Stimulated activated CD8-positive, alpha-beta memory T cell treated with anti-CD3 and anti-CD28 coated beads, Interleukin-4, amount 100 ng/mL, for 48 hours (primary cell): ENCODE results near the gene SUPT20H.

Source experiments
- DNase-seq: peaks from one replicate; pipeline ENCODE4 v3.0.0-alpha.2; 2020

Gene SUPT20H

DNA sequence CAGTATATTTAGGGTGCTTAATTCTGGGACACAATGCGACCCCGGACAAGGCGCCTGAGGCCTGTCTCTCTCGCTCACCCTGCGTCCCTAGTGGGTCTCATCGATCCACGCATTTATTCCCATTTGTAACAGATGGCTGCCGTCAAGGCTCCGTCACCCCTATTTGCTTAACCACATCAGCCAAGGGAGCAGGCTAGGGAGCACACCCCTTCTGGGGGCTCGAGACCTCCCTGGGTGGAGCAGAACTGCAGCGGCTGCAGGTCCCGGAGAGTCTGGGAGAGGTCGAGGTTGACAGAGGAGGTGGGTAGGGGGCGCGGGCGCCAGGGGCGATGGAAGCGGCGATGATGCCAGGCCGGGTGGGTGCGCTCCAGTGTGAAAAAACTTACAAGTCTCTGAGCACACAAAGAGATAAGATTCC is 60.9 kb downstream of the SUPT20H start:
- DNase-seq = peak; percentile 44

DNA sequence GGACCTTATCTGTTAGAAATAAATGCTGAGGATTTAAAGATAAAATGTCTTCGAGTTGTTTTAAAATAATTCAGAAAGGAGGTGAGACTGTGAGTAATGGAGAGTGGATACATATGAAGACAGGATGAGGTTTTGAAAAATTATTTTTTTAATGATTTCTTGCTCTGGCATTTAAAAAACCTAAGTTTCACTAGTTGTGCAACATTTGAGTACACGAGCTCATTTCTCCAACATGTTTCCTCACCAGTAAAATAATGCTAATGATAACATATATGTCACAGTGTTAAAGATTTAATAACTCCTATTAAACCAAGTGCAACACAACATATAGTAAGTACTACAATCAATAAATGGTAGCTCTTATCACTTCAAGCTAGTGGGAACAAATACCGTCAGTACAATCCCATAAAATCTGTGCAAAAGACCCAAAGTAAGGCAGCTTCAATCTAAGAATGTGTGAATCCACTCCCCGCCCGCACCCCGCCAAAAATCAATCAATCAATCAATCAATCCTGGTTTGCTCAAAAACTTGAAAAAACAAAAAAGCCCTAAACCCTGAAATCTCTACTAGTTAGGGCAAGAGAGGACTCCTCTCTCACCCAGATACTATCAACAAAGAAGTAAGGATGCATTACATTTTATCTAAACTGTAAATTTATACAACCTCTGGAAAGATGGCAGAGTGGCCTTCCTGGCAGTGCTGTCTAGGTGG is 61.6 kb downstream of the SUPT20H start:
- DNase-seq = no peak

- DNase-seq = no peak
Observed at GRCh38 chr13:36992362-36992761, 67.1 kb downstream of the SUPT20H start.

- no peak for DNase-seq
Observed at GRCh38 chr13:36986462-36987240, 72.8 kb downstream of the SUPT20H start.

DNA sequence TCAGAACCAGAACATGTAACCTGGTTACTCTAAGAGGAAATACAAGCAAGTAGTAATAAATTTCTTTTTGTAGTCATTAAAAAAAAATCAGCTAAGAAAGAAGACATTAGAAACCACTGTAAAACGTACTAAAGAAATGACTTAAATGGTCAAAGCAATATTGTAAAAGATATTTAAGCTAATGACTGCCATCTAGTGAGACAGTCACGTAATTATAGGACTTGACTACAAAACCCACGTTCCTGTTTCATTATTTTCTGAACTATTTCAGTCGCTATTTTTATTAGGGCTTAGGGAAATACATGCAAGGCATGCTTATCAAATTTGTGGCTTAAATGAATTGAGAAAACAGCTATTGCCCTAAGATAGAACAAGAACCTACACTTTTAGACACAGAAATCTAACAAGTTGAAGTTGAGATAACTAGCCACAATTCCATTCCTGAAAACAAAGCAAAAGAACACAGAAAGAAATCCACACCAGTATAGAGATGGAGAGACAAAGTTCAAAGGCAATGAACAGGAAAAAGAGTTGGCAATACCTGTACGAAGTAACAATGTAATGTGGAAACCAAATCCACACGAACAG is 78.2 kb downstream of the SUPT20H start:
- no peak for DNase-seq

DNA sequence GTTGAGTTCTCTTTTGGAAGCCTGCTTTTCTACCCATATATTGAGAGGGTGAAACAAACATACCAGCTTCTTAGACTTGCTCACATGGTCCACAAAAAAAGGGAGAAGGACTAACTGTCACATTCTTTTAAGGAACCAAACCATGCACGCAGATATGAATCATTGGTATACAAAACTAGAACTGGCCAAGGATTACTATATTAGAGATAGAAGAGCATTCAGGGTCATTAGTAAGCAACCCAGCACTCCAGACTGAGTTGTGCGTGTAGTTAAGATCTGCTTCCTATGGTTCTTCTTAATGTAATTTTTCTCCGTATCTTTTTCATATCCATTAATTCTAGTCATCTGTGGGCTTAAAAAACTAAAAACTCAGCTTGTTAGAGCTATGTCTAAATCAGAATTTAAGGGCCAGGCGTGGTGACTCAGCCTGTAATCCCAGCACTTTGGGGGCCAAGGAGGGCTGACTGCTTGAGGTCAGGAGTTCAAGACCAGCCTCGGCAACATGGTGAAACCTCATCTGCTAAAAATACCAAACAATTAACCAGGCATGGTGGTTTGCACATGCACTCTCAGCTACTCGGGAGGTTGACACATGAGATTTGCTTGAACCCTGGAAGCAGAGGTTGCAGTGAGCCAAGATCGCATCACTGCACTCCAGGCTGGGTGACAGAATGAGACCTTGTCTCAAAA is 80.0 kb downstream of the SUPT20H start:
- no peak for DNase-seq

- no peak for DNase-seq
Observed at GRCh38 chr13:36975172-36975571, 84.3 kb downstream of the SUPT20H start.

GRCh38 chr13:36973621-36974295 is 85.7 kb downstream of the SUPT20H start:
- no peak for DNase-seq

- DNase-seq = no peak
Observed at GRCh38 chr13:36973009-36973408, 86.5 kb downstream of the SUPT20H start.

DNA sequence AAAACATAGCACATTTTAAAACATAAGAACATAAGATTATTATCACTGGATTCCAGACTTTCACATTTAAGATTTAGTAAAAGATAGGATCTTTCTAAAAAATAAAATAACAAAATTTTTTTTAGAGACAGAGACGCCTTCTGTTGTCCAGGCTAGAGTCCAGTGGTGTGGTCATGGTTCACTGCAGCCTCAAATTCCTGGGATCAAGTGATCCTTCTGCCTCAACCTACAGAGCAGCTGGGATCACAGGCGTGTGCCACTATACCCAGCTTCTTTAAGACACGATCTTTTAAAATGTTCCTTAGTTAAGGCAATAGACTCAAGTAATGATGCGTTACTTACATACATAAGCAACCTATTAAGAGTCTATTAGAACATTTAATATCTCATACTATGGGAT is 93.1 kb downstream of the SUPT20H start:
- no peak for DNase-seq

DNA sequence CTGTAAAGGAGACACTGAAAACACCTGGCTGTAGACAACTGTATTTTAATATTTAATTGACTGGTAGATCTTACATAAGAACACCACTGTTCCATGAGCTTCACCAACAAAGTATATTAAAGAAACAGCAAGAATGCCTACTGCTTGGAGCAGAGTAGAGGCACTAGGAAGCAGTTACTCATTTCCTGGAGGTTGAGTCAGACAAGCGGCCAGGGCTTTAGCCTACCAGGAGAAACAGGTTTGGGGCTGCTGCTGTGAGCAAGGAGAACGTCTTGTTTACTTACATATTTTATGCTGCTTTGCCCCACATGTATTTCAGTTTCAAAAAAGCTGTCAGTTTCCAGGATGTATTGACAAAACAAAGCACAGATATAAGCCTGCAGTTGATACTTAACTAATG is 93.7 kb downstream of the SUPT20H start:
- DNase-seq = no peak

DNA sequence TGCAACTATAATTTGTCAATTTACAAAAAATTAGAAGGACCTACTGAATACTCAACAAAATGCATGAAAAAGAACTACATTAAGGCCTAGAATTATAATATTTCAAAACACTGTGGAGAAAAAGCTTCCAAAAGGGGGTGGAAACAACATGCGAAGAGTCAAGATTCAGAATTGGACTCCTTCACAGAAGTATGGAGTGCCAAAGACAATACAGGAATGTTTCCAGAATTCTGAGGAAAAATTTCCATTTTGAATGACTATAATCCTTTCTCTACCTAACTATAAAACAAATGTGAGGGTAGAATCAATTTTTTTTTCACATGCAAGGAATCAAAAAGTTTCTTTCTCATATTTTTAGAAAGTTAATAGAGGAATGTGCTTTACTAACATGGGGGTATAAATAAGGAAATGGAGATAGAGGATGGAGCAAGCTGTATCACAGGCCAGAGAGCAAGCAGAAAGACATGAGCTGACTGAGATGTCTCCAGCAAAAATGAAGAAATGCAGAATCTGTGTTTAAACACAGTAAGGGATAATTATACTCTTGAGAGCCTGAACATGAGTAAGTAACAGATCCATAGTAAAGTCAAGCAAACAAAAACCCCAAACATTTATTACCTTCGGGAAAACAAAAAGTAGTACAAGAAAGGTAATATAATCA is 99.9 kb downstream of the SUPT20H start:
- no peak for DNase-seq
